ENCODE results near the gene FAM180A.
A peak's percentile ranks its signal among the peaks of the same experiment; 100 is the strongest.
"Not testable (repeated sequence)": the region's sequence is repeated elsewhere in the genome, so short reads cannot be mapped to it uniquely, and the experiment has no call there.

FAM180A gene

GRCh38 chr7:135712182-135712782 is 36.3 kb downstream of the FAM180A start:
- no peak for DNase-seq

GRCh38 chr7:135711139-135711469 is 37.5 kb downstream of the FAM180A start:
- no peak for DNase-seq

DNA sequence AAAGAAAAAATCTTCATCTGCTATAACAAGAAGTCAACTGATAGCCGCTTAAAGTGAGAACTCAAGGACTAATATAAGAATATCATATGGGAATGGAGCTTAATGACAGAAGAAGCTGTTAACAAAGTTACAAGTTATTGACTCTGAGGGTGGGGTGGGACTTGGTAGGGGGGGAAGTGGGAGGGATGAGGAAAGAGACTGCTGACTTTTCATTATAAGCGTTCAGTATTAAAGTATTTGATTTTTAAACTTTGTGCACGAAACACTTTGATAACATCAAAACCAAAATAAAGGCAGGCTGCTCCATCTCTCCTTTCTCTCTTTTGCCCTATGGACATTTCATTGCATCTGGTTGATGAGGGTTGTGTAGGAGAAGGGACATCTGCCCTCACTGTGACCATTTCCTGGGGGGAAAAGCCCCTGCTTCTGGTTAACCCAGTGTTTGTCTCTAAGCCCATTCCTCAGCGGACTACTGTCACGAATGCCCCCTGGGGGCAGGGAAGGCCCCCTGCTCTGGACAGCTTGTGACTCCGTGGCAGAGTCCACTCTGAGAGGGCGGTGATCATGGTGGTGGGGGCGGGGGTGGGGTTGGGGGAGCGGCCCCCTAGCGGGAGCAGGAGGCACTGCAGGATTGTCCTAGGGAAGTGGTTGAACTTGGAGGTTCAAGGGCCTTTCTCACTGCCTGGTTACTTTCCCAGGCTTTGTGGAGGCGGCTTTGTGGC is 38.0 kb downstream of the FAM180A start:
- peak; percentile 4 for DNase-seq

DNA sequence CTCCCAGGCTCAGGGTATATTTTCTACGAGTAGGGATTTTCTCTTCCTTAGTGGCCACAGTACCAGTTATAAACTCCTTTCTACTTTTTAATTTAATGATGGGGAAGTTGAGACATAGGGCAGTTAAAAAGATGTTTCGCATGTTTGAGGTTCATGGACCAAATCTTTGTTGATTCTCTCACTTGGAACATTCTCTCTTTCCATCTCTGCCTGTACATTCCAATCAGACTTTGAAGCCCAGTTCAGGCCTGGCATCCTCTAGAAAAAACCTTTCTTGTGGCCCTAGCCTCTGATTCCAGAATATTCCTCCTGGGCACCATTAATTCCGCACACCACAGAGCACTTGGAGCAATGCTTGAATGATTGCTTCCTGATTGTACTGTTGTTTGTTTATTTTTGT is 39.1 kb downstream of the FAM180A start:
- DNase-seq, result no peak

GRCh38 chr7:135708041-135708440 is 40.6 kb downstream of the FAM180A start:
- no peak for DNase-seq

- no peak for DNase-seq
Observed at GRCh38 chr7:135707570-135707966, 41.0 kb downstream of the FAM180A start.

GRCh38 chr7:135706858-135707569 is 41.6 kb downstream of the FAM180A start:
- no peak for DNase-seq

DNA sequence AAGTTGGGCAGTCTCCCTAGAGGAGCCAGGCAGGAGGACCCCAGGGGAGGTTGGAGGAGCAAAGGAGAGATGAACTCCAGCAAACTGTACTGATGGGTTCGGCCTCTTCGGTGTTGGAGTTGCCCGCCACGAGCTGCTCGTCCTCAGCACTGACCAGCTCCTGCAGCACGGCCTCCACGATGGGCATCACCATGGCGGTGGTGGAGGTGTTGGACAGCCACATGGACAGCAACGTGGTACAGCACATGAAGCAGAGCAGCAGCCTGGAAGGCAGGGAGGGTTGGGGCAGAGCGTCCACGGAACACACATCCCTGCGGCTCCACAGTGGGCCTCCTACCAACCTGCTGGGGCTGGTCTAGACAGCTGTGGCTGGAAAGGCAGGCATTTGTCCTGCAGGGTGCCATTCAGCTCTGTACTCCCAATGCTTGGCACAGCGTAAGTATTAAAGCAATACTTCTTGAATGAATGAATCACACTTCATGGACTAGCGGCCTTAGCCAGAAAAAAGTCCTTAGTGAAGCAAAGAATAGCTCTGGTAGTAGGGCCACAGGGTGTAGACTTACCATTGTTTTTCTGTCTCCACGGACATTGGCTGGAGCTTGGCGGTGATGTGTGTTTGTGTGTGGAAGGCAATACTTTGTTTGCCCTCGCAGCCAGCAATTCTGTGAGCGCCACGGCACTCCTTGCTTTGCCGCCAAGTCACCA is 42.4 kb downstream of the FAM180A start:
- DNase-seq, result no peak

GRCh38 chr7:135704698-135705097 is 43.9 kb downstream of the FAM180A start:
- DNase-seq, result no peak

DNA sequence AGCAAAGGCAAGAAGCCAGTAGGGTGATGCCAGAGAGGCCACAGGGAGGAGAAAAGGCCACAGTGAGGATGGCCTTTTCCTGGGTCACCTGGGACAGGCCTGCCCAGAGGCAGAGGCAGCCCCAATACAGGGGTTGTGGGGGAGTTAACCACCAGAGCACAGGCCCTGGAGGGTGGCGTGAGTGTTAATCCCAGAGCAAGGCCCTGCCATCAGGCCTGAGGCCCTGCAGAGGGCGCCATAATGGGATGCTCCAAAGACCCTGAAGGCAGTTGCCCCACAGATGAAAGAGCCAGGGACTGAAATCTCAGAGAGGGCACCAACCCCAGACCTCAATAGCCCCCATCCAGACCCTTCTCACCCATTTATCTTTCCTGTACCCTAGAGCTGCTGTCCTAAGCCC is 44.5 kb downstream of the FAM180A start:
- DNase-seq, result no peak

DNA sequence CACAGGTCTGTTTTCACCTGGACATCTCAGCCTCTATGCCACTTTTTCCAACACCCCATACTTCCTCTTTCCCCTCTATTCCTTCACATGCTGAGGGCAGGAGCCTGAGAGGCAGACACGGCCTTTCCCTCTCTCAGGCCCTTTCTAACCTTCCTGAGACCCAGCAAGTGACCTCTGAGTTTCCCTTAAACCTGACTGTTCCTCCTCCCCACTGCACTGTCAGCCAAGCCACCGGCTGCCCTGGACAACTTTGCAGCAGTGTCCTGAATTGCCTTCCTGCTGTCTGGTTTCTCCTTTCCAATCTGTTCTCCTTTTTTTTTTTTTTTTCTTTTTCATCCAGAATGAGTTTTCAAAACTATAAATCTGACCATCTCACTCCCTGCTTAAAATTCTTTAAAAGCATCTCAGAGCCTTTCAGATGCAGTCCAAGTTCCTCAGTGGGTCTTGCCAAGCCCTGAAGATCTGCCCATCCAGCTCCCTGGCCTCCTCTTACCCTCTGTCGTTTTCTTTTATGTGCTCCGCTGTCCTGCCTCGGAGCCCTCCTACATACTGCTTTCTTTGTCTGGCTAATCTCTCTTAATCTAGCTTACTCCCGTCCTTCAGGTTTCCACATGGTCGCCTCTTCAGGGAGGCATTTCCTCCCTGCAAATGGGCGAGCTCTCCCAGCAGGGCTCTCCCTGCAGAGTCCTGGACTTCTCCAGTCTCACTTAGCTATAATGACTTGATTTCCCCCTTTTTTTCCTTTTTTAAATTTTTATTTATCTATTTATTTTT is 51.1 kb downstream of the FAM180A start:
- no peak for DNase-seq

DNA sequence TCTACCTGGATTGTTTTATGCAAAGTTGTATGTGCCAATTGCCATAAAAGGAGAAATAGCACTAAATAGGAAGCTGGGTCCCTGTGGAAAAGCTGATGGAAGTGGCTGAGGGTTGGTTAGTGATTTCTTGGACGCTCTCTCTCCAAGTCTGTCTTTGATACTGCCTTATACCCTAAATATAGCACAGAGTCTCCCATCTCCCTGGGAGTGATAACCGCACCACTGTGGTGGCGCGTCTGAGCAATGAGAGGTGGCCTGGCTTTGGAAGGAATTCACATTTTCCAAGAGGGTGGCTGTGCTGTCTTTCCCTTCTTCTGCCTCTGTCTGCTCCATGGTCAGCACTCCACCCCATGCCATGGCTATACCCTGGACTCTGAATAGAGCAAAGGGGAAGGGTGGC is 55.1 kb downstream of the FAM180A start:
- DNase-seq, result no peak

DNA sequence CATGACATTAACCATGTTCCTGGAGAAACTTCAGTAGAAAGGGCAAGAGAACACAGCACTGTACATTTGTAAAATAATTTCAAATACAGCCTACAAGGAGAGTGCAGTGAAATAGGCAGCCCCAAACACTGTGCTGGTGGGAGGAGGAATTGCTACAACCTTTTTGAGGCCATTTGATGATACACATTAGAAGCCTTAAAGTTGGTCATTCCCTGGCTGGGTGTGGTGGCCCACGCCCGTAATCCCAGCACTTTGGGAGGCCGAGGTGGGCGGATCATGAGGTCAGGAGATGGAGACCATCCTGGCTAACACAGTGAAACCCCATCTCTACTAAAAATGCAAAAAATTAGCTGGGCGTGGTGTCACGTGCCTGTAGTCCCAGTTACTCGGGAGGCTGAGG is 56.0 kb downstream of the FAM180A start:
- DNase-seq, result not testable (repeated sequence)

GRCh38 chr7:135692055-135692454 is 56.6 kb downstream of the FAM180A start:
- no peak for DNase-seq

- no peak for DNase-seq
Observed at GRCh38 chr7:135690566-135690965, 58.0 kb downstream of the FAM180A start.

DNA sequence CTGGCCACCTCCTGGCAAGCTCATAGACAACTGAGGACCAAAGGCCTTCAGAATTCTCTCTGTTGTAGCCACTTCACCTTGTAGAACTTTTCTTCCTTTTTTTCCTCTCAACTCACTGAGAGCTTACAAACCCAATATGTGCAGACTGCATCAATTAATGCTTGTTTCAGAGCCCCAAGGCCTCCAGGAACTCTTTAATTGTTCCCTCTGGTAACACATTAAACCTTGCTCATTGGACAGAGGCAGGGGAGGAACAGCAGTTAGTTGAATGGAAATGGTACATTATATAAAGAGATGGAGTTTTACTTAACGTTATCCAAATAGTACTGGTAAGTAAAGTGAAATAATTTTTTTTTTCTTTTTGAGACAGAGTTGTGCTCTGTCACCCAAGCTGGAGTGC is 61.1 kb downstream of the FAM180A start:
- no peak for DNase-seq

GRCh38 chr7:135685306-135686084 is 63.1 kb downstream of the FAM180A start:
- no peak for DNase-seq

- DNase-seq, result no peak
Observed at GRCh38 chr7:135684699-135685098, 63.9 kb downstream of the FAM180A start.

DNA sequence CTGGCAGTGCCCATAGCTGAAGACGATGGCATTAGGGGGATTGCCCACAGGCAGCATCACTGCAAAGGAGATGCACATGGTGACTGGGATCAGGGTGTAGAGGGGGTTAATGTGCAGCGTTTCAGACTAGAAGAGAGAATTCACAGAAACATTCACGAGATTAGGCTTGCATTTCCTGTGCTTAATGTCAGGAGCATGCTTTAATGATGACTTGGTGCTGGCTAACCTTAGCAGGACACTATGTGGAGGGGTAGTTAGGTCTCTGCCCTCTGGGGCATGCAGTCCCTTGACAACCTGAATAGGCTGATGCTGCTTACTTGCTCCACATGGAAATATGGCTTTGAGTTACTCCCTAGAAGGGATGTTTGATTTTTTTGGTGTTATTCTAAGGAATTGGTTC is 64.5 kb downstream of the FAM180A start:
- no peak for DNase-seq

- DNase-seq, result no peak
Observed at GRCh38 chr7:135683609-135684008, 65.0 kb downstream of the FAM180A start.

GRCh38 chr7:135682191-135682590 is 66.4 kb downstream of the FAM180A start:
- no peak for DNase-seq

- DNase-seq, result no peak
Observed at GRCh38 chr7:135681762-135682161, 66.9 kb downstream of the FAM180A start.

All from activated naive CD4-positive, alpha-beta T cell treated with Interleukin-2 at 50 U/mL for 16 hours (primary cell).